Fibroblast of the aortic adventitia (primary cell): ENCODE data around the gene TMCO4. TPM values are rescaled to one million over a fixed set of nuclear protein-coding genes. Genes with fewer than 3 reads are reported as not detected.
A peak's percentile ranks its signal among the peaks of the same experiment; 100 is the strongest.

ENCODE experiments used
- DNase-seq: peaks from one replicate; pipeline ENCODE4 v3.0.0-alpha.2; 2010; ENCODE audit warnings: low read depth
- H3K4me3 ChIP-seq: 2 replicates; pipeline ENCODE4 v1.5.1; 2011; ENCODE audit warnings: low read depth, mild to moderate bottlenecking, control low read depth, low read length, moderate library complexity
- total RNA-seq: library from RNA; depleted of rRNA; stranded (reverse); fragments of >200 nt; gene quantifications from 2 replicates; pipeline ENCODE4 v1.2.3, GENCODE V29; 2012; ENCODE audit warnings: low replicate concordance
- TF ChIP-seq, protein P1 (sequence below): IDR thresholded peaks from 2 replicates; pipeline ENCODE4 v1.5.1; 2011; ENCODE audit warnings: mild to moderate bottlenecking, low read length, control low read depth, inconsistent platforms; ENCODE audit not compliant: insufficient read depth

Gene TMCO4
- total RNA-seq, 1 donor, result 30.9 TPM

GRCh38 chr1:19657511-19657910, 142.2 kb downstream of the TMCO4 start:
- no peak overlapping the region for H3K4me3 ChIP-seq
- DNase-seq, result no peak
- TF ChIP-seq, protein P1, sequence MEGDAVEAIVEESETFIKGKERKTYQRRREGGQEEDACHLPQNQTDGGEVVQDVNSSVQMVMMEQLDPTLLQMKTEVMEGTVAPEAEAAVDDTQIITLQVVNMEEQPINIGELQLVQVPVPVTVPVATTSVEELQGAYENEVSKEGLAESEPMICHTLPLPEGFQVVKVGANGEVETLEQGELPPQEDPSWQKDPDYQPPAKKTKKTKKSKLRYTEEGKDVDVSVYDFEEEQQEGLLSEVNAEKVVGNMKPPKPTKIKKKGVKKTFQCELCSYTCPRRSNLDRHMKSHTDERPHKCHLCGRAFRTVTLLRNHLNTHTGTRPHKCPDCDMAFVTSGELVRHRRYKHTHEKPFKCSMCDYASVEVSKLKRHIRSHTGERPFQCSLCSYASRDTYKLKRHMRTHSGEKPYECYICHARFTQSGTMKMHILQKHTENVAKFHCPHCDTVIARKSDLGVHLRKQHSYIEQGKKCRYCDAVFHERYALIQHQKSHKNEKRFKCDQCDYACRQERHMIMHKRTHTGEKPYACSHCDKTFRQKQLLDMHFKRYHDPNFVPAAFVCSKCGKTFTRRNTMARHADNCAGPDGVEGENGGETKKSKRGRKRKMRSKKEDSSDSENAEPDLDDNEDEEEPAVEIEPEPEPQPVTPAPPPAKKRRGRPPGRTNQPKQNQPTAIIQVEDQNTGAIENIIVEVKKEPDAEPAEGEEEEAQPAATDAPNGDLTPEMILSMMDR, result no peak

DNA sequence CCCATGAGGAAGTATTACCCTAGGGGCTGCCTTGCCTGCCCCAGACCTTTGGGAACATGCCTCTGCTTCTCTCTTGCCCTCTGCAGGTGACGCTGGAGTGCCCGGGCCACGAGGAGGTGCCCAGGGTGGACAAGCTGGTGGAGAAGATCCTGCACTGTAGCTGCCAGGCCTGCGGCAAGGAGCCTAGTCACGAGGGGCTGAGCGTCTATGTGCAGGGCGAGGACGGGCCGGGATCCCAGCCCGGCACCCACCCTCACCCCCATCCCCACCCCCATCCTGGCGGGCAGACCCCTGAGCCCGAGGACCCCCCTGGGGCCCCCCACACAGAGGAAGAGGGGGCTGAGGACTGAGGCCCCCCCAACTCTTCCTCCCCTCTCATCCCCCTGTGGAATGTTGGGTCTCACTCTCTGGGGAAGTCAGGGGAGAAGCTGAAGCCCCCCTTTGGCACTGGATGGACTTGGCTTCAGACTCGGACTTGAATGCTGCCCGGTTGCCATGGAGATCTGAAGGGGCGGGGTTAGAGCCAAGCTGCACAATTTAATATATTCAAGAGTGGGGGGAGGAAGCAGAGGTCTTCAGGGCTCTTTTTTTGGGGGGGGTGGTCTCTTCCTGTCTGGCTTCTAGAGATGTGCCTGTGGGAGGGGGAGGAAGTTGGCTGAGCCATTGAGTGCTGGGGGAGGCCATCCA, 142.8 kb downstream of the TMCO4 start:
- DNase-seq, result no peak
- H3K4me3 ChIP-seq, result no peak overlapping the region
- TF ChIP-seq, protein P1, result no peak

GRCh38 chr1:19656134-19656779, 143.5 kb downstream of the TMCO4 start:
- TF ChIP-seq, protein P1, result no peak
- H3K4me3 ChIP-seq, result no peak overlapping the region
- DNase-seq, result no peak

DNA sequence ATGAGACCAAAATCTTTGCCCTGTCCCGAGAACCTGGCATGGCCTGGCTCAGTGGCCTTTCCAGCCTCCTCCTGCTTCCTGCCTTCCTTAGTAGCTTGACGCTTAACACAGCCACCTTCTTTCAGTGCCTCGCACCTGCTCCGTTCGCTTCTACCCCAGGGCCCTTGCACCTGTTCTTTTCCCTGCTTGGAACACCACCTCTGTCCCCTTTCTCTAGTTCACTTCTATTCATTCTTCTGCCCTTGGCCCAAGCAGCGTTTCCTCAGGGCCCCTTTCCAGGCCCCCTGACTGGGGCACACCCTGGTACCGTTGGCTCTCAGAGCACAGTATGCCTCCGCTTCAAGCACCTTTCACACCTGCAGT, 144.0 kb downstream of the TMCO4 start:
- DNase-seq, result no peak
- TF ChIP-seq, protein P1, result no peak
- no peak overlapping the region for H3K4me3 ChIP-seq

DNA sequence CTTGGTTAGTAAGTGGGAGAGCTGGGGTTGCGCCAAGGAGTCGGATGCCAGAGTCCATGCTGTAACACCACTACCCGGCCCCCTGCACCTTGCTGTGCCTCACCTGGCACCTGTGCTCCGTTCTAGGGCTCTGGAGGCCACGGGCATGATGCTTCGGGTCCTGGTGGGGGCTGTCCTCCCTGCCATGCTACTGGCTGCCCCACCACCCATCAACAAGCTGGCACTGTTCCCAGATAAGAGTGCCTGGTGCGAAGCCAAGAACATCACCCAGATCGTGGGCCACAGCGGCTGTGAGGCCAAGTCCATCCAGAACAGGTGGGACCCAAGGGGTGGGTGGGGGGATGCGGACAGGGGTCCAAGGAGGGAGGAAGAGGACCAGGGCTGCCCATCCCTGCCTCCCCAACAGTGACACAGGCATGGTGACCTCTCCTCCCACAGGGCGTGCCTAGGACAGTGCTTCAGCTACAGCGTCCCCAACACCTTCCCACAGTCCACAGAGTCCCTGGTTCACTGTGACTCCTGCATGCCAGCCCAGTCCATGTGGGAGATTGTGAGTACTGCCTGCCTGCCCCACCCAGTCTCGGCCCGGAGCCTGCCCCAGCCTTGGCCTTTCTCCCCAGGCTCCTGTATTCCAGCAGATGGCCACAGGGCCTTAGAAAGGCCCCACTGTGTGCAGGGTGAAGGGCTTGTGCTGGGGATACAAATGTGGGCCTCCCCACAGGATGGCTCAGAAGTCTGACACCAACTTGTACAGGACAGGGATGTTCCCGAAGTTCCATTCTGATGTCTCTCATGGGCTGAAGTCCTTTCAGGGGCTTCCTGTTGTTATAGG, 144.6 kb downstream of the TMCO4 start:
- TF ChIP-seq, protein P1, result no peak
- H3K4me3 ChIP-seq, result no peak overlapping the region
- DNase-seq, result no peak

- TF ChIP-seq, protein P1, result no peak
- no peak overlapping the region for H3K4me3 ChIP-seq
- peak; percentile 29 for DNase-seq
These were observed 145.3 kb downstream of the TMCO4 start for GRCh38 chr1:19654386-19654785.
